COLO668 (cell line): ENCODE measurements around the gene RPS3.
"Not testable (repeated sequence)": the region's sequence is repeated elsewhere in the genome, so short reads cannot be mapped to it uniquely, and the experiment has no call there.

ENCODE experiments used
- DNase-seq: peaks from one replicate; lab custom pipeline; 2025; ENCODE audit not compliant: unreplicated experiment; lab: John Stamatoyannopoulos, UW

Gene RPS3

GRCh38 chr11:75380245-75380644 is 19.1 kb upstream of the RPS3 start:
- no peak for DNase-seq

GRCh38 chr11:75380716-75381420 is 18.4 kb upstream of the RPS3 start:
- DNase-seq = no peak

GRCh38 chr11:75383246-75383645 is 16.1 kb upstream of the RPS3 start:
- DNase-seq = no peak

- DNase-seq = peak; percentile 71
Observed at GRCh38 chr11:75384438-75385080, 14.8 kb upstream of the RPS3 start.

- DNase-seq = no peak
Observed at GRCh38 chr11:75386942-75387630, 12.2 kb upstream of the RPS3 start.

GRCh38 chr11:75387736-75388294 is 11.5 kb upstream of the RPS3 start:
- DNase-seq = no peak

- peak; percentile 83 for DNase-seq
Observed at GRCh38 chr11:75388386-75389275, 10.7 kb upstream of the RPS3 start.

- DNase-seq = no peak
Observed at GRCh38 chr11:75389276-75389605, 10.1 kb upstream of the RPS3 start.

- DNase-seq = no peak
Observed at GRCh38 chr11:75389925-75390324, 9.4 kb upstream of the RPS3 start.

GRCh38 chr11:75394085-75394840 is 5.1 kb upstream of the RPS3 start:
- no peak for DNase-seq

- no peak for DNase-seq
Observed at GRCh38 chr11:75398906-75399305, 412 bp upstream of the RPS3 start.

- no peak for DNase-seq
Observed at GRCh38 chr11:75400146-75400865, 988 bp downstream of the RPS3 start.

GRCh38 chr11:75402002-75402773 is 2.9 kb downstream of the RPS3 start:
- no peak for DNase-seq

GRCh38 chr11:75403037-75403436 is 3.7 kb downstream of the RPS3 start:
- DNase-seq = no peak

- DNase-seq = no peak
Observed at GRCh38 chr11:75403983-75404658, 4.8 kb downstream of the RPS3 start.

- no peak for DNase-seq
Observed at GRCh38 chr11:75406338-75406777, 7.0 kb downstream of the RPS3 start.

GRCh38 chr11:75408957-75409219 is 9.6 kb downstream of the RPS3 start:
- no peak for DNase-seq

- not testable (repeated sequence) for DNase-seq
Observed at GRCh38 chr11:75409971-75410370, 10.7 kb downstream of the RPS3 start.

- not testable (repeated sequence) for DNase-seq
Observed at GRCh38 chr11:75413146-75413545, 13.8 kb downstream of the RPS3 start.
